Measurements from ENCODE around the gene VPS9D1. TPM values are rescaled to one million over a fixed set of nuclear protein-coding genes. Genes with fewer than 3 reads are reported as not detected.
A peak's percentile ranks its signal among the peaks of the same experiment; 100 is the strongest.

VPS9D1 gene, protein sequence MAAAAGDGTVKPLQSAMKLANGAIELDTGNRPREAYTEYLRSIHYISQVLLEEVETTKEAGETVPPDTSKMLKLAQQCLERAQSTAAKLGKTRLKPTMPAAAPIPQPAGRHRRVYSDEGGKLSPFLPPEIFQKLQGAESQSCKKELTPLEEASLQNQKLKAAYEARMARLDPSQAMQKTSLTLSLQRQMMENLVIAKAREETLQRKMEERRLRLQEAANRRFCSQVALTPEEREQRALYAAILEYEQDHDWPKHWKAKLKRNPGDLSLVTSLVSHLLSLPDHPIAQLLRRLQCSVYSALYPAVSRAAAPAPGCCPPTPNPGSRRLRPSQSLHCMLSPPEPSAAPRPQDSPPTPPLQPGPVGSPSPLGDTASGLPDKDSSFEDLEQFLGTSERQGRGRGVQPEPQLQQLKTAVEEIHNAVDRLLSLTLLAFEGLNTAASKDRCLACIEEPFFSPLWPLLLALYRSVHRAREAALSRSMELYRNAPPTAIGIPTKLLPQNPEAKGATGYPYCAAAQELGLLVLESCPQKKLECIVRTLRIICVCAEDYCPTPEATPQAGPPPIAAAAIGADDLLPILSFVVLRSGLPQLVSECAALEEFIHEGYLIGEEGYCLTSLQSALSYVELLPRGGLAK
- total RNA-seq (2014; rRNA removed; shearing (Covaris generic)): 12.0 and 14.2 TPM in 2 replicates

DNA sequence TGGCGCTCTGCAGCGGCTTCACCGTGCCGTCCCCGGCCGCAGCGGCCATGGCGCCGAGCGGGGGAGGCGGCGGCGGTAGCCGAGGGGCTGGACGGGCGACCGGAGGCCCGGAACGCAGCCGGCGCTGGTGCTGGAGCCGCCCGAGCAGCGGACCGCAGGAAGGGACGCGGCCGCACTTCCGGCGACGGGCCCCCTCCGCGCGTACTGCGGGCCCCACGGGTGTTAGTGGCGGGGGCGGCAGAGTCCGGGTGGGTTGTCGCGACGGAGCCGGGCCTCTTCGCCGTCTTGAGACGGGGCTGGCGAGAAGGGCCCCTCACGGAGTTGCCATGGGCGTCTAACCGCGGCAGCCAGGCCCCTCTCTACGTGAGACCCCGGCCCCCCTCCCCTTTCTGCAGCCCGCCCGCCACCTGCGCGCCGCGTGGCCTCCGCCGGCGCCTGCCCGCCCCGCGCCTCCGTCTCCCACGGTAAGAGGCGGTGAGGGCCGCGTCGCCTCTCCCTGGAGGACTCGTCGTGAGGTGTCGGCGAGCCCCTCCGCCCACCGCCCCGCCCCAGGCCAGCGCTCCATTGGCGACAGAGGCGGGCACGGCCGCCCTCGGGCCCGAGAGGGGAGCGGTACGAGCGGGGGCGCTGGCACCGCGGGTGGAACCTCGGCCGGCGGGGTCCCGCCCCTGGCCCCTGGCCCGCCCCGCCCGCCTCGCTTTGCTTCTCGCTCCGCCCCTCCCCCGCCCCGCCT lies at the start of gene VPS9D1, which contains the start of gene ZNF276:
TSS of gene VPS9D1 (minus strand) at position 86 of the 733 bp plus-strand sequence. CDS start at position 49, 37 bp downstream.
TSS of gene ZNF276 (plus strand) at position 725 of the 733 bp plus-strand sequence. CDS start 104 bp downstream, outside the sequence.
- peak; percentile 66 for DNase-seq (ENCODE audit: low spot score)

DNA sequence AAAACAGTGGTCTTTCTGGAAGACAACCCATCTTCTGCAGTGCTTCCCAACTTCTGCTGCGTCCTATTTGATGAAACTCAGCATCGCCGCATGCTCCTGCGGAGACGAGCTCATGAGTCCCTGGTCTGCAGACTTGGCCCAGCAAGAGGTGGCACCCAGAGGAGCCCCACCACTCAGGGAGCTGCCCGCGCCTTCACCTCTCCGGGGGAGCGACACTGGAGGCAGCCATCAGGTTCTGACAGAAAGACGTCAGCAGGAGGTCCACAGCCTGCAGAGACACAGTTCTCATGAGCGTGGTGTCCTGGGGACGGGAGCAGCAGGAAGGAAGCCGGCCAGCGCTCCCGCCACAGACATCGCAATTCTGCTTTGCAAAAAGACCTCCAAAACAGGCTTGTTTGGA lies 49.7 kb upstream of the VPS9D1 start:
- DNase-seq (ENCODE audit: low spot score): no peak

DNA sequence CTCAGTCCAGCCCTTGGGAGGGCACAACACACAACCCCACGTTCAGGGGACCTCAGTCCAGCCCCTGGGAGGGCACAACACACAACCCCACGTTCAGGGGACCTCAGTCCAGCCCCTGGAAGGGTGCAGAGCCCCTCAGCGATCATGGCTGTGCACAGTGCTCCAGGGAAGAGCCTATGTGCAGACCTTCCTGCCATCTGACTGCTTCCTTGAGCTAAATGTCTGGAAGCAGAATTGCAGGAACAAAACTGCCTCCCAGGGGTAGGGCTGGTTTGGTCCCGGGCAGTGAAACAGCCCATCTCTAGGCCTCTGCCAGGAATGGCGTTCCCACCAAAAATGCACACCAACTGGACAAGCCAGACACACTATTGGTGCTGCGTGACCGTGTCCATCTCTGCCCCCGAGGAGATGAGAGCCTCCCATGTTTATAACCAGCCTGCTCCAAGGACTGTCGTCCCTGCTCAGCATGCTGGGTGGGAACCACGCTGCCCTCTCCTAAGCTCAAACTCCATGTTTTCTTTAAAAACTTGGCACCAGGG lies 44.7 kb upstream of the VPS9D1 start:
- DNase-seq (ENCODE audit: low spot score): no peak

DNA sequence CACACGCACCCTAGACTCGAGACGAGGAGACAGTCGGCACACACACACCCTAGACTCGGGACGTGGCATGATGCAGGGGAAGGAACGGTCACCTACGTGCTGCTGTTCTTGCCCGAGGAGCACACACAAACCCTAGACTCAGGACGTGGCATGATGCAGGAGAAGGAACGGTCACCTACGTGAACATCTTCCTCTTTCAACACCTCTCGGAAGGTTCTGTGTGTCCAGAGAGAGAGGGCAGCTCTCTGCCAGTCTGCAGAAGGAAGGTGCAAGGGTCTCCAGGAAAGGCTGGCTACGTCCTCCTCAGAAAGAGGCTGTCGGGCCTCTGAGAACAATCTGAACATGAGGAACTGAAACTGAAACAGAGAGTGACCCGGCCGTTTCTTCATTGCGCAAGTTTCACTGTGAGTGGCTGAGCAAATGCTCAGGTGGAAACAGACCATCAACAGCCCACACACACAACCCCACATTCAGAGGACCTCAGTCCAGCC lies 44.1 kb upstream of the VPS9D1 start:
- DNase-seq (ENCODE audit: low spot score): no peak

DNA sequence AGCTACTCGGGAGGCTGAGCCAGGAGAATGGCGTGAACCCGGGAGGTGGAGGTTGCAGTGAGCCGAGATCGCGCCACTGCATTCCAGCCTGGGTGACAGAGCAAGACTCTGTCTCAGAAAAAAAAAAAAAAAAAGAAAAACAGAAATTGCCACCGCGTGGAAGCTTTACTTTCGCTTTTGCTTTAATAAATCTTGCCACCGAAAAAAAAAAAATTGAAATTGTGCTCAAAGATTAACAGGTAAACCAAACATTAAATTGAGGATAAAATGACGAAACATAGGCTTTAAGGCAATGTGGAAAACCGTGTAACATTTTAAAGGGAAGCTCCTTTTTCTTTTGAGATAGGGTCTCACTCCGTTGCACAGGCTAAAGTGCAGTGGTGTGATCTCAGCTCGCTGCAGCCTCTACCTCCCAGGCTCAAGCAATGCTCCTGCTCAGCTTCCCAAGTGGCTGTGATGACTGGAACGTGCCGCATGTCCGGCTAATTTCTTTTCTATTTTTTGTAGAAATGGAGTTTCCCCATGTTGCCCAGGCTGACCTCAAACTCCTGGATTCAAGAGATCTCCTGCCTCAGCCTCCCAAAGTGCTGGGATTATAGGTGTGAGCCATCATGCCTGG lies 40.7 kb upstream of the VPS9D1 start:
- no peak for DNase-seq (ENCODE audit: low spot score)

GRCh38 chr16:89759746-89760340 lies 39.1 kb upstream of the VPS9D1 start:
- no peak for DNase-seq (ENCODE audit: low spot score)

- DNase-seq (ENCODE audit: low spot score): no peak
These were observed 28.9 kb upstream of the VPS9D1 start for GRCh38 chr16:89749637-89750036.

DNA sequence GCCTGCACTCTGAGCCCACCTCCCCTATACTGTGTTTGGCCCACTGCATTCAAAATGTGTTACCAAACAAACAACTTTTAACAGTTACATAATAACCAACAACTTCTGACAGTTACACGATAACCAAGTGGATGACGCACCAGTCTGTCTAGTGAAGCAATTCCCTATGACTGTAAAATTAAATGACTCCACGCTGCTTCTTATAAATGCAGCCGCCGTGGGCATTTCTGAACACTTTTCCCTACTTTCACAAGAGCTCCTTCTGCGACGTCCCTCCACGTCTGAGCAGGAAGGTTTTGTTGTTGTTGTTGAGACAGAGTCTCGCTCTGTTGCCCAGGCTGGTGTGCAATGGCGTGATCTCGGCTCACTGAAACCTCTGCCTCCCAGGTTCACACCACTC lies 28.2 kb upstream of the VPS9D1 start:
- no peak for DNase-seq (ENCODE audit: low spot score)

DNA sequence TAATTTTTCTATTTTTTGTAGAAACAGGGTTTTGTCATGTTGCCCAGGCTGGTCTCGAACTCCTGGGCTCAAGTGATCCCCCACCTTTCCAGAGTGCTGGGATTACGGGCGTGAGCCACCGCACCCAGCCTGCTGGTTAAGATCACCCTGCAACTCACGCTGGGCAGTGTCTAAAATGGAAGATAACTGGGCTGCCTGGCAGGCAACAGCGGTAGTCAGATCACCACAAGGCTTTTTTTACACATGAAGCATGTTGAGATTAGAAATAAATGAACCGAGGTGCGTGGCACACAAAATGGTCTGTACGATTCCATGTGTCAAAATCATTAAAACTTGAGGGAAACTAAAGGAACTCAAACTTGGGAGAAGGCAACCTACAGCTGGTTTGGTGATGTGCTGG lies 27.4 kb upstream of the VPS9D1 start:
- no peak for DNase-seq (ENCODE audit: low spot score)

GRCh38 chr16:89746043-89746442 lies 25.3 kb upstream of the VPS9D1 start:
- DNase-seq (ENCODE audit: low spot score): no peak

DNA sequence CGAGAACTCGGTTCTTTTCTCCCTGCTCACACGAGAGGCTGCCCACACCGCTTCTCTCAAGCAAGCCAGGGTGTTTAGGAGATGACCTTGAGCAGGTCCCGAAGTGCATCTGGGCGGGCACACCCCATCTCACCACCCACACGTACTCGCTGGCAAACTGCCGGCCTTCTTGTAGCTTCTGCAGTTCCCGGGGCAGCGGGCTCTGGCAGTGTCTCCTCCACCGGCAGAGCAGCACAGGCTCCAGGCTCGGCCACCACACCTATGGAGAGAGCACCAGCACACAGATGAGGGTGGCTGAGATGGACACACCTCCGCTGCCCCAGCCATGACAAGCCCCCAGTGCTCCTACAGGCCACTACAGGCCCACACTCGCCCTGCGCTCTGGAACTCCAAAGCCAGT lies 24.1 kb upstream of the VPS9D1 start:
- no peak for DNase-seq (ENCODE audit: low spot score)

- DNase-seq (ENCODE audit: low spot score): no peak
These were observed 22.2 kb upstream of the VPS9D1 start for GRCh38 chr16:89742948-89743347.

DNA sequence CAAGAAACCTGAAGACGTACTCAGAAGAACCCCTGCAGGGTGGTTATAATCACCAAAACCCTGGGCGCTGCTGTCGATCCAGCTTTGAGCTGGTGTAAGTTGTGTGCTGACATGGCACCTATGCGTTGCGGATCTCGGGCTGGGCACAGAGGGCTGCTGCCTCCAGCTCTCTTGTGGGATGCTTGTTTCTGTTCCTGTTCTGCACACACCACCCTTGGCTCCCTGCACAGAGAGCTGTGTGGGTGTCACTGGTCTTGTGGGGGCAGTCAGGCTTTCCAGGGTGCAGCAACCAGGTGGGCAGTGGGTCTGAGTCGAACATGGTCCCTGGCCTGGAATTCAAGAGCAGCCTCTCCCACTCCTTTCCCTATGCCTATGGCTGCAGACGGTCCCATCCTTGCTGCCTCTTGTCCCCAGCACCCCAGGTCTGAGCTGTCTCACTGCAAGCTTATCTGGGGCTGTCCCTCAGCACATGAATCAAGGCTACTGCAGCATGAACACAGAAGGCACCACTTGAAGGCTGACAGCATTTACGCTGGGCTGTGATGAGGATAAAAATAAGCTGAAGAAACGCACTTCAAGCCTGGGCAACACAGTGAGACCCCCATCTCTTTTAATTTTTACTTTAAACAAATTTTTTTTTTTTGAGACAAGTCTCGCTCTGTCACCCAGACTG lies 20.8 kb upstream of the VPS9D1 start:
- DNase-seq (ENCODE audit: low spot score): no peak

- no peak for DNase-seq (ENCODE audit: low spot score)
These were observed 18.7 kb upstream of the VPS9D1 start for GRCh38 chr16:89739383-89739782.

- no peak for DNase-seq (ENCODE audit: low spot score)
These were observed 18.0 kb upstream of the VPS9D1 start for GRCh38 chr16:89738538-89739317.

GRCh38 chr16:89738072-89738377 lies 17.3 kb upstream of the VPS9D1 start:
- no peak for DNase-seq (ENCODE audit: low spot score)

DNA sequence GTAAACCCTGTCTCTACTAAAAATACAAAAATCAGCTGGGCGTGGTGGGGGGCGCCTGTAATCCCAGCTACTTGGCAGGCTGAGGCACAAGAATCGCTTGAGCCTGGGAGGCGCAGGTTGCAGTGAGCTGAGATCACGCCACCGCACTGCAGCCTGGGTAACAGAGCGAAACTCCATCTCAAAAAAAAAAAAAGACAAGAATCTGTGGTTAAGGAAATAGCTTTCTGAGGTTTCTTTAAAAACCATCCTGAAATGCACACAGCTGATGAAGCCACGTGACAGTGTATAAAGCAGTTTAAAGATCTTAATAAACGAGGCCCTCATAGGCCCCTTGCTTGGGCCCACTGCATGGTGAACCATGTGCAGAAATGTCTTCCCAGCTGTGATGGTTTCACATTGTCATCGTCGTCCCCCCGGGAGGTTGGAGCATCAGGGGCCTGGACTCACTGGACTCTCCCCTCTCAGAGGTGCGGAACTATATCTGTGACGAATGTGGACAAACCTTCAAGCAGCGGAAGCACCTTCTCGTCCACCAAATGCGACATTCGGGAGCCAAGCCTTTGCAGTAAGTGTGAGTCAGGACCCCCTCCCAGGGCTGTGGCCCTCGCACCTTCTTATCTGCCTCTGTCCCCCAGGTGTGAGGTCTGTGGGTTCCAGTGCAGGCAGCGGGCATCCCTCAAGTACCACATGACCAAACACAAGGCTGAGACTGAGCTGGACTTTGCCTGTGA lies 16.8 kb upstream of the VPS9D1 start:
- DNase-seq (ENCODE audit: low spot score): no peak

GRCh38 chr16:89736554-89736953 lies 15.9 kb upstream of the VPS9D1 start:
- no peak for DNase-seq (ENCODE audit: low spot score)

DNA sequence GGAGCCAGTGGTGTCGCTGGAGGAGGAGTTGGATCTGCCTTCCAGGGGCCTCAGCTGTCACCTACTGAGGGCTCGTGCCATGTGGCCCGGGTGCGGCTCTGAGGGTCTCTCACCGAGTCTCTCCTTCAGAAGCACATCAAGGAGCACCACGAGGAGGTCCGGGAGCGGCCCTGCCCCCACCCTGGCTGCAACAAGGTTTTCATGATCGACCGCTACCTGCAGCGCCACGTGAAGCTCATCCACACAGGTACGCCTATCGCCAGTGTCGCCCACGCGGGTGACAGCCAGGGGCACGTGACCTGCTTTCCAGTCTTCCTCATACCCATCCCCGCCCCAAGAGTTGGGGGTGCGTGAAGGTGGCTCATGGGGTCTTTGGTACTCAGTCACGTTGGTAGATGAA lies 13.1 kb upstream of the VPS9D1 start:
- no peak for DNase-seq (ENCODE audit: low spot score)
